GM08714 (cell line): ENCODE data around the gene DMC1.
"Not testable (repeated sequence)": the region's sequence is repeated elsewhere in the genome, so short reads cannot be mapped to it uniquely, and the experiment has no call there.

Experiments
- H3K4me3 ChIP-seq: fragments of 200-500 bp; sonication (Bioruptor generic); 2 replicates; pipeline ENCODE4 v1.5.1; 2014; ENCODE audit warnings: mild to moderate bottlenecking, low read length, inconsistent platforms
- ZNF274 ChIP-seq: IDR thresholded peaks from 2 replicates; pipeline ENCODE4 v1.6.1; 2012; ENCODE audit warnings: mild to moderate bottlenecking, low read depth, low read length

DMC1 gene

GRCh38 chr22:38474003-38474607, 95.9 kb downstream of the DMC1 start:
- no peak for TF ChIP-seq ZNF274
- no peak overlapping the region for H3K4me3 ChIP-seq

GRCh38 chr22:38471237-38471636, 98.7 kb downstream of the DMC1 start:
- no peak for TF ChIP-seq ZNF274

GRCh38 chr22:38470179-38470578, 99.8 kb downstream of the DMC1 start:
- H3K4me3 ChIP-seq = not testable (repeated sequence)

More at GRCh38 chr22:38471237-38471636, 98.7 kb downstream of the DMC1 start:
- no peak overlapping the region for H3K4me3 ChIP-seq

GRCh38 chr22:38469306-38469781, 100.6 kb downstream of the DMC1 start:
- no peak overlapping the region for H3K4me3 ChIP-seq
- TF ChIP-seq ZNF274 = no peak
